ENCODE measurements around the gene KIAA0930.
"Not testable (repeated sequence)": the region's sequence is repeated elsewhere in the genome, so short reads cannot be mapped to it uniquely, and the experiment has no call there.

KIAA0930 gene

DNA sequence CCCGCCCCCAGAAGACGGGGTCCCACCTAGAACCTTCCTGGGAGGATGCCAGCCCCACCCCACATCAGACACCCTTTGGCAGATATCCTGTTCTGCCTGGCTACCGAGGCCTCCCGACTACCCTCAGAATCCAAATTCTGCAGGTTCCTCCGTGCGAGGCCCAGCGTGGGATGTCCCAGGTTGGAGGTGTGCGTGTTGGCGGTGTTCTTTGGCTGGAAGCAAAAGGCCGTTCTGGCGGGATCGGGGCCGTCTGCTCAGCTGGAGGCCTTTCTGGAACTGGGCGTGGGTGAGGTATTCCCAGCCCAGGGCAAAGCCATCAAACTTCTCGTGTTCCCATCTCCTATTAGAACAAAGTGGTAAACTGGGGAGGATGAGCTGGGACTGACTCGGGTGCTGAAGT is 44.4 kb downstream of the KIAA0930 start:
- DNase-seq (ENCODE audit: insufficient read length, low spot score), result no peak
- FAIRE-seq, result no peak
- TF ChIP-seq SPI1 (IDR thresholded peaks at IDR 0.05; ENCODE audit: low read depth, low read length), result no peak
- no peak for TF ChIP-seq POLR2AphosphoS5 (IDR thresholded peaks at IDR 0.05; ENCODE audit: low read depth, low read length)
- TF ChIP-seq POU2F2 (IDR thresholded peaks at IDR 0.05; ENCODE audit: low read depth, low read length), result no peak

DNA sequence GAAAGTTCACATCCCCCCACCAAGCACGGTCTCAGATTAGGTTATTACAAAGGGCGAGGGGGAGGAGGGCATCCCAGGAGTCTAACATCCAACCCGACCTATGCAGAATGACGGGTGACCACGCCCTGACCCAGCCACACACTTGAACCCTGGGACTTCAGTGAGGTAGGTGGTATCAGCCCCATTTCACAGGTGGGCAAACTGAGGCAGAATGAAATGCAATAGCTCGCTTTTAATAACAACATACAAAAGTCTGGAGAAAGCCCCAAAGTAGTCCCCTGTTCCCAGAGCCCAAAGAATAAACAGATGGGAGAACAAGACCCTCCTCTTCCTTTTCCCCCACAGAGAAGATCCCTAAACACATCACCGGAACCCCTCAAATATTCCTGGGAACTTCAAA is 45.1 kb downstream of the KIAA0930 start:
- no peak for FAIRE-seq
- no peak for TF ChIP-seq PAX5 (IDR thresholded peaks at IDR 0.05; ENCODE audit: insufficient read depth, low read length, severe bottlenecking)
- TF ChIP-seq POLR2AphosphoS5 (IDR thresholded peaks at IDR 0.05; ENCODE audit: low read depth, low read length), result no peak
- TF ChIP-seq POLR2A (IDR thresholded peaks at IDR 0.05; ENCODE audit: low read depth, low read length), result no peak
- TF ChIP-seq SPI1 (IDR thresholded peaks at IDR 0.05; ENCODE audit: low read depth, low read length), result no peak
- no peak for TF ChIP-seq TAF1 (IDR thresholded peaks at IDR 0.05; ENCODE audit: low read depth, low read length)
- no peak for TF ChIP-seq POU2F2 (IDR thresholded peaks at IDR 0.05; ENCODE audit: low read depth, low read length)
- DNase-seq (ENCODE audit: insufficient read length, low spot score), result no peak

DNA sequence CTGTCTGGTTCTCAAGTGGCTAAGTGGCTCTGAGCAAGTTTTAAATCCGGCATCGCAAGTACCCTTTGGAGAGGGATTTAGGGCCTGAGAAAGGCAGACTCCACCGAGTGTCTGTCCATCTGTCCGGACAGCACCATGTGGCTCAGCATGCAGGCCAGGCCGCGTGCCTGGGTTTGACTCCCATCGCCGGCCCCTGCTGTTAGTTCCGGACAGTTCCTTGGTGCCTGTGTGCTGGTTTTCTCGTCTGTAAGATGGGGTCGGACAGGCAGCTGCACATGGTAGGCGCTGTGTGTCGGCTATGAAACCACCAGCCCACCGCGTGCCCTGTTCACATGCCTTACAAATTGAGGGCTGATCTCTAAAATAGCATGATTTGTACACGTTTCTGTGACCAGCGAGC is 46.0 kb downstream of the KIAA0930 start:
- TF ChIP-seq POLR2AphosphoS5 (IDR thresholded peaks at IDR 0.05; ENCODE audit: low read depth, low read length) (no peak), PAX5 (IDR thresholded peaks at IDR 0.05; ENCODE audit: insufficient read depth, low read length, severe bottlenecking) (no peak), POLR2A (IDR thresholded peaks at IDR 0.05; ENCODE audit: low read depth, low read length) (no peak), TAF1 (IDR thresholded peaks at IDR 0.05; ENCODE audit: low read depth, low read length) (no peak), SPI1 (IDR thresholded peaks at IDR 0.05; ENCODE audit: low read depth, low read length) (no peak), POU2F2 (IDR thresholded peaks at IDR 0.05; ENCODE audit: low read depth, low read length) (no peak)
- FAIRE-seq (no peak), DNase-seq (ENCODE audit: insufficient read length, low spot score) (no peak)

DNA sequence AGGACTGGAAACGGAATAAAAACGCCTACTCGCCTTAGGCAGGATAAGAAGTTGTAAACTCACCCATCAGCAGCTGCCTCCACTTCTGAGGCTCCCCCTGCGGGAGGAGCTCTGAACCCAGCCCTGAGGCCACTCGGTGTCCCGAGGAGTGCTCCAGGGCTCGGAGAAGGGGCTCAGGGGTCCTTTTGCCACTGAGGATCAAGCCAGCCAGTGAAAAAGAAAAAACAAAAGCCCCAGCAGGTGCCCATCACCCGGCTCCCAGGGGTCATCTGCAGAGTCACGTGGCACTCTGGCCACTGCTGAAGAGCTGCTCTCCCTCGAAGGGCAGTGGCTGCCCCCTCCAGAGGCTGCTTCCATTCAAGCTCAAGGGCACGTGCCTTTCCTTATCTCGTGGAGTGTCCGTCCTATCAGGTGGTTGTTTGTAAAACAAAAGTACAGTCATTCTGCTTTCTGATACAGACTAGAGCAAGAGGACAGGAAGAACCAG is 48.0 kb downstream of the KIAA0930 start:
- DNase-seq (ENCODE audit: insufficient read length, low spot score) (no peak), FAIRE-seq (peak; percentile 28)
- no peak for TF ChIP-seq SPI1 (IDR thresholded peaks at IDR 0.05; ENCODE audit: low read depth, low read length)
- TF ChIP-seq PAX5 (IDR thresholded peaks at IDR 0.05; ENCODE audit: insufficient read depth, low read length, severe bottlenecking), result no peak
- TF ChIP-seq POU2F2 (IDR thresholded peaks at IDR 0.05; ENCODE audit: low read depth, low read length), result no peak
- no peak for TF ChIP-seq POLR2A (IDR thresholded peaks at IDR 0.05; ENCODE audit: low read depth, low read length)
- no peak for TF ChIP-seq POLR2AphosphoS5 (IDR thresholded peaks at IDR 0.05; ENCODE audit: low read depth, low read length)
- no peak for TF ChIP-seq TAF1 (IDR thresholded peaks at IDR 0.05; ENCODE audit: low read depth, low read length)

DNA sequence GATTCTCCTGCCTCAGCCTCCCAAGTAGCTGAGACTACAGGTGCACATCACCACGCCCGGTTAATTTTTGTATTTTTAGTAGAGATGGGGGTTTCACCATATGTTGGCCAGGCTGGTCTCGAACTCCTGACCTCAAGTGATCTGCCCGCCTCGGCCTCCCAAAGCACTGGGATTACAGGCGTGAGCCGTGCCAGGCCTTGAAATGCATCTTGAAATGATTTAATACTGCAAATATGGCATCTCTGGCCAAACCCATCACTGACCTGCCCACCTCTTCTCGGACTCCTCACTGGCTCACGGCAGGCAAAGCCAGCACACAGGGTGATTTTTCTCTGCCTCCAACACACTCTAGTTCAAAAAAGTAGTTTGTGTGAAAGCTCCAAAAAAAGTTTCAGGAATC is 48.9 kb downstream of the KIAA0930 start:
- not testable (repeated sequence) for DNase-seq (ENCODE audit: insufficient read length, low spot score); FAIRE-seq

DNA sequence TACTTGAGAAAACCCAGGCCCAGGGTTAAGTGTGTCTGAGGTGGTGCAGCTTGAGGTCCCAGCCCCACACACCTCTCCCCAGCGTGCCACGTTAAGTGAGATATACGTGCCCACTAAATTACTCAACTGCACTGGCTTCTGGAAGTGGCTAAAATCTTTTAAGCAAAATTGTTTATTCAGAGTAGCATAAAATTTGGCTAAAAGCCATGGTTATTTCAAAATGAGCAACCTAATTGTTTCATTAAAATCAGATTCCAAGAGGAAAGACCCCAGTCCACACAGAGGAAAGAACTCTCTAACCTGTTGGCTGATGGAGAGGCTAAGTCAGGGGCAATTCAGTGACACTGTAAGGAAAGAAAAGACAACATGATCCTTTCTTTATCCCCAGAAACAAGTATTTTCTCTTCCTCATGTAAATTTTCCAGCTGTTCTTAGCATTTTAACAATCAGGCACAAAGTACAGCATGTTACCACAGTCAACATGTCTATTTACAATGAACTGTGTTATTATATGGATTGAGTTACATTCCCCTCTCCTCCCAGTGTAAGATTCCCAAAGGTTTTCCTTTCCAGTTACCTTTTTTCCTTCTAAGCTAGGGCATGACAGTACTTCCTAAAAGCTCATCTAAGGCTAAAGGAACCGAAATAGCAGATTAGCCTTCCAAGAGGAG is 50.4 kb downstream of the KIAA0930 start:
- TF ChIP-seq POLR2AphosphoS5 (IDR thresholded peaks at IDR 0.05; ENCODE audit: low read depth, low read length) (no peak), POLR2A (IDR thresholded peaks at IDR 0.05; ENCODE audit: low read depth, low read length) (no peak), SPI1 (IDR thresholded peaks at IDR 0.05; ENCODE audit: low read depth, low read length) (no peak), PAX5 (IDR thresholded peaks at IDR 0.05; ENCODE audit: insufficient read depth, low read length, severe bottlenecking) (no peak), TAF1 (IDR thresholded peaks at IDR 0.05; ENCODE audit: low read depth, low read length) (no peak), POU2F2 (IDR thresholded peaks at IDR 0.05; ENCODE audit: low read depth, low read length) (no peak)
- DNase-seq (ENCODE audit: insufficient read length, low spot score), result no peak
- no peak for FAIRE-seq

DNA sequence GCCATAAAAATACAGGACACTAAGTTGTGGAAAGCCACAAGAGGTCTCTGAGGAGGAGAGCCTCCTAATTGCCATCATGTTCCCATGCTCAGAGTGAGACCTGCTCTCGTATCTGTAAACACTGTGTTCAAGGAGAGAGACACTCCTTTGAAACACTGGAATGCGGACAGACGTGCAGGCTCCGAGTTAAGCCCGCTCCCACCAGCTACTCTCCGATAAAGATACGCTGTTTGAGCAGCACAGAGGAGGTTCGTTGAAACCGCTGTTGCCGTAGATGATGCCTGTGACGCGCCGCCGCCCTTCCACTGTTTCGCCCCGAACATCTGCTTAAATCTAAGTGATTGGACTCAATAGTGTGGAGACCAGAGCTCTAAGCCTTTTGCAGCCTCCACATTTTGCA is 51.9 kb downstream of the KIAA0930 start:
- FAIRE-seq (no peak), DNase-seq (ENCODE audit: insufficient read length, low spot score) (no peak)
- TF ChIP-seq SPI1 (IDR thresholded peaks at IDR 0.05; ENCODE audit: low read depth, low read length) (no peak), TAF1 (IDR thresholded peaks at IDR 0.05; ENCODE audit: low read depth, low read length) (no peak), POLR2A (IDR thresholded peaks at IDR 0.05; ENCODE audit: low read depth, low read length) (no peak), PAX5 (IDR thresholded peaks at IDR 0.05; ENCODE audit: insufficient read depth, low read length, severe bottlenecking) (no peak), POU2F2 (IDR thresholded peaks at IDR 0.05; ENCODE audit: low read depth, low read length) (no peak), POLR2AphosphoS5 (IDR thresholded peaks at IDR 0.05; ENCODE audit: low read depth, low read length) (no peak; the same call in 1 of the 2 replicates)

DNA sequence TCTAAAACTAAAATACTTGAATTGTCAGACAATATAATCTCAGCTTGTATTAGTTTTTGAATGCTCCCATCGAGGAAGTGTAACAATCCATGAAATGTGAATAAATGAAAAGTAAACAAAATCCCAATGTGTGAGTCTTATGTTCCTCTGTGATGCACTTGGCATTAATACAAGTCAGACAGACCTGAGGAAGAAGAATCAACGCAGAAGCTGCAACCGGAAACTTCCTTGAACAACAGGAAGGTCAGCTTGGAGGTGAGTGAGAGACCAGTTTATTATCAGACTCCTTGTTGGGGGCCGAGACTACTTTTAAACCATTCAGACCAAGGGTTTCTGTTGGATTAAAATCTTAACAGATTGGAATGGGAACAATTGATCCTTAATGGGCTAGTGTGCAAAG is 52.8 kb downstream of the KIAA0930 start:
- TF ChIP-seq SPI1 (IDR thresholded peaks at IDR 0.05; ENCODE audit: low read depth, low read length) (no peak), POLR2AphosphoS5 (IDR thresholded peaks at IDR 0.05; ENCODE audit: low read depth, low read length) (no peak), POLR2A (IDR thresholded peaks at IDR 0.05; ENCODE audit: low read depth, low read length) (no peak), TAF1 (IDR thresholded peaks at IDR 0.05; ENCODE audit: low read depth, low read length) (no peak), POU2F2 (IDR thresholded peaks at IDR 0.05; ENCODE audit: low read depth, low read length) (no peak), PAX5 (IDR thresholded peaks at IDR 0.05; ENCODE audit: insufficient read depth, low read length, severe bottlenecking) (no peak)
- DNase-seq (ENCODE audit: insufficient read length, low spot score) (no peak), FAIRE-seq (no peak)

DNA sequence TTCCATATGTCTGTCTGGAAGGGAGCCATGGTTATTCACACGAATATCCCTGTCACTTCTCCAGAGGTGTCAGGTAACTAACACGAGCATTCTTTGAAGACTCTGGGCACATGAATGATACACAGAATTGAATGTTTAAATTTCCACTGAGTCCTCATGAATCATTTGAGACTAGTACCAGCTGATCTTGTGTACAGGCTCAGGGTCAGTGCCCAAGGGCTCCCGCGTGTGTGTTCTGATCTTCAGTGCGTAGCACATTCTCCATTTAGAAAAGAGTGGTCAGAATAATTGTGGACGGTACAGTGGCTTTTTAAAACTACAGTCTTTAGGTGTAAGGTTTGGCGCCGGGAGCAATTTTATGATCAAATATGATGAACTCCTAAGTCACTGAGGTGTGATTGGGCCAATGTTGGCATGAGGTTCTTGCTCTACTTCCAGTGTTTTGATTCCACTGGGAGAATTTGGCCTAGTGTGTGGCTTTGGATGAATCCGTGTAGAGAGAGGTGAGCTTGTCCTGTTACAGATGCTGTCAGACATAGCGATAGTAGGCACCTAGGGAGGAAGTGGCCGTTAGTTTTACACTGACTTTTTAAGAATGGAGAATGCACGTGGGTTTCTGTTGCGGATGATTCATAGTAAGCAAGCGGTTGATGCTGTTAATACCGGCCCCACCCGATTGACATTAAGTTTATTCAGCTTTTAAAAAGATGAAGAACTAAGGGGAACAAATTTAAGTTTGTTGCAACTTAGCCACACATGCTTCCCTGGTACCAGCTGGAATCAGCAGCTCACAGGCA is 54.8 kb downstream of the KIAA0930 start:
- no peak for TF ChIP-seq SPI1 (IDR thresholded peaks at IDR 0.05; ENCODE audit: low read depth, low read length)
- no peak for TF ChIP-seq POLR2AphosphoS5 (IDR thresholded peaks at IDR 0.05; ENCODE audit: low read depth, low read length)
- no peak for TF ChIP-seq TAF1 (IDR thresholded peaks at IDR 0.05; ENCODE audit: low read depth, low read length)
- TF ChIP-seq POU2F2 (IDR thresholded peaks at IDR 0.05; ENCODE audit: low read depth, low read length), result no peak
- TF ChIP-seq POLR2A (IDR thresholded peaks at IDR 0.05; ENCODE audit: low read depth, low read length), result no peak
- TF ChIP-seq PAX5 (IDR thresholded peaks at IDR 0.05; ENCODE audit: insufficient read depth, low read length, severe bottlenecking), result no peak
- FAIRE-seq (peak; percentile 16), DNase-seq (ENCODE audit: insufficient read length, low spot score) (no peak)
